B cell (primary cell): ENCODE results near the gene SELP.

Experiments
- CTCF ChIP-seq: fragments of 200-600 bp; IDR thresholded peaks from one replicate; pipeline ENCODE4 v1.8.0; 2022; ENCODE audit warnings: antibody characterized with exemption, mild to moderate bottlenecking
- EZH2 ChIP-seq: IDR thresholded peaks from 2 replicates; pipeline ENCODE4 v1.6.1; 2012; ENCODE audit warnings: borderline replicate concordance, low read depth, mild to moderate bottlenecking, moderate library complexity, low read length; ENCODE audit not compliant: insufficient read depth, poor library complexity, severe bottlenecking

GRCh38 chr1:169648187-169648586 is 18.3 kb upstream of the SELP start:
- TF ChIP-seq CTCF (no peak), EZH2 (no peak)
